Uterus (tissue), 4 donors: ENCODE measurements around the gene WDR35. TPM values are rescaled to one million over a fixed set of nuclear protein-coding genes. Genes with fewer than 3 reads are reported as not detected.

Experiments used
- DNase-seq, 2 donors: peaks; one replicate each; pipeline ENCODE4 v3.0.0-alpha.2; 2019 to 2020
- H3K27ac ChIP-seq, 2 donors: fragments of 200-600 bp; sonication (generic); 1 replicate in 1 of 2; 2 replicates in 1 of 2; pipeline ENCODE4 v1.5.1; 2016 to 2018
- H3K27me3 ChIP-seq, 2 donors: fragments of 200-600 bp; sonication (generic); one replicate each; pipeline ENCODE4 v1.5.1; 2018 to 2019; ENCODE audit warnings: control low read depth in 1 of 2
- H3K36me3 ChIP-seq, 2 donors: fragments of 200-600 bp; sonication (generic); one replicate each; pipeline ENCODE4 v1.5.1; 2019; ENCODE audit warnings: control low read depth in 1 of 2
- H3K4me1 ChIP-seq, 2 donors: fragments of 200-600 bp; sonication (generic); one replicate each; pipeline ENCODE4 v1.5.1; 2018 to 2019; ENCODE audit warnings: control low read depth in 1 of 2
- H3K4me3 ChIP-seq, 2 donors: fragments of 200-600 bp; sonication (generic); 1 replicate in 1 of 2; 2 replicates in 1 of 2; pipeline ENCODE4 v1.5.1; 2018 to 2019; ENCODE audit warnings: mild to moderate bottlenecking in 1 of 2
- H3K9me3 ChIP-seq, 2 donors: fragments of 200-600 bp; sonication (generic); one replicate each; pipeline ENCODE4 v1.5.1; 2019; ENCODE audit warnings: control low read depth in 1 of 2
- POLR2A ChIP-seq, 2 donors: fragments of 450-650 bp; IDR thresholded peaks; one replicate each; pipeline ENCODE4 v1.6.1; 2016; ENCODE audit warnings: antibody characterized with exemption in 2 of 2, mild to moderate bottlenecking in 1 of 2, moderate library complexity in 1 of 2
- intact Hi-C: fragments of 100-400 bp; cut with DNase I; formaldehyde crosslinking; loops from one replicate; pipeline ENCODE4 v1.15.1; 2023; ENCODE audit warnings: low total_unique reads
- total RNA-seq, 4 donors: library from RNA; depleted of rRNA in 3 of 4; stranded (reverse); fragments of >200 nt in 3 of 4; gene quantifications; one replicate each; pipeline versions ENCODE4 v1.1.0 to v1.2.4, GENCODE V29; 2014 to 2023
- TF ChIP-seq, protein P1 (sequence below), 4 experiments: fragments of 200-600 bp in 2 of 4; fragments of 450-650 bp in 2 of 4; sonication (generic) in 2 of 4; IDR thresholded peaks; one replicate each; pipeline ENCODE4 v1.5.1; 2016 to 2019; ENCODE audit warnings: antibody characterized with exemption in 4 of 4, mild to moderate bottlenecking in 2 of 4, moderate library complexity in 1 of 4
- donor health status: DM: yes; HTN: yes; CAD: no.

The WDR35 gene
- total RNA-seq, 4 donors from 2014 or later = 7.1 to 45.0 (median 20.7) TPM

- Histone ChIP-seq H3K9me3 (peaks cover 0 to 5% of the 10 kb centered on the region in 2 donors), H3K27me3 (no peaks in the 10 kb centered on the region), H3K4me1 (no peaks in the 10 kb centered on the region), H3K36me3 (no peaks in the 10 kb centered on the region), H3K27ac (no peak overlapping the region), H3K4me3 (no peak overlapping the region)
- TF ChIP-seq, protein P1, sequence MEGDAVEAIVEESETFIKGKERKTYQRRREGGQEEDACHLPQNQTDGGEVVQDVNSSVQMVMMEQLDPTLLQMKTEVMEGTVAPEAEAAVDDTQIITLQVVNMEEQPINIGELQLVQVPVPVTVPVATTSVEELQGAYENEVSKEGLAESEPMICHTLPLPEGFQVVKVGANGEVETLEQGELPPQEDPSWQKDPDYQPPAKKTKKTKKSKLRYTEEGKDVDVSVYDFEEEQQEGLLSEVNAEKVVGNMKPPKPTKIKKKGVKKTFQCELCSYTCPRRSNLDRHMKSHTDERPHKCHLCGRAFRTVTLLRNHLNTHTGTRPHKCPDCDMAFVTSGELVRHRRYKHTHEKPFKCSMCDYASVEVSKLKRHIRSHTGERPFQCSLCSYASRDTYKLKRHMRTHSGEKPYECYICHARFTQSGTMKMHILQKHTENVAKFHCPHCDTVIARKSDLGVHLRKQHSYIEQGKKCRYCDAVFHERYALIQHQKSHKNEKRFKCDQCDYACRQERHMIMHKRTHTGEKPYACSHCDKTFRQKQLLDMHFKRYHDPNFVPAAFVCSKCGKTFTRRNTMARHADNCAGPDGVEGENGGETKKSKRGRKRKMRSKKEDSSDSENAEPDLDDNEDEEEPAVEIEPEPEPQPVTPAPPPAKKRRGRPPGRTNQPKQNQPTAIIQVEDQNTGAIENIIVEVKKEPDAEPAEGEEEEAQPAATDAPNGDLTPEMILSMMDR (IDR thresholded peaks at IDR 0.05) = no peak
- no peak for TF ChIP-seq POLR2A (IDR thresholded peaks at IDR 0.05)
- DNase-seq = no peak
- intact Hi-C loops = no loop called here
Observed at GRCh38 chr2:20033322-20033721, 43.4 kb upstream of the WDR35 start.

GRCh38 chr2:20030224-20030623 lies 40.3 kb upstream of the WDR35 start:
- H3K27ac ChIP-seq = no peak overlapping the region
- TF ChIP-seq, protein P1 (IDR thresholded peaks at IDR 0.05) = no peak
- TF ChIP-seq POLR2A (IDR thresholded peaks at IDR 0.05) = no peak
- no peaks in the 10 kb centered on the region for H3K36me3 ChIP-seq
- no peaks in the 10 kb centered on the region for H3K27me3 ChIP-seq
- H3K4me1 ChIP-seq = no peaks in the 10 kb centered on the region
- intact Hi-C loops = no loop called here
- H3K4me3 ChIP-seq = no peak overlapping the region
- DNase-seq = no peak
- peaks cover 0 to 9% of the 10 kb centered on the region in 2 donors for H3K9me3 ChIP-seq

GRCh38 chr2:20027705-20028434 lies 38.0 kb upstream of the WDR35 start:
- no peaks in the 10 kb centered on the region for H3K4me1 ChIP-seq
- H3K36me3 ChIP-seq = no peaks in the 10 kb centered on the region
- DNase-seq = no peak

GRCh38 chr2:20027260-20027677 lies 37.4 kb upstream of the WDR35 start:
- H3K9me3 ChIP-seq = peaks cover 0 to 9% of the 10 kb centered on the region in 2 donors

More at GRCh38 chr2:20027705-20028434, 38.0 kb upstream of the WDR35 start:
- H3K27me3 ChIP-seq = no peaks in the 10 kb centered on the region
- H3K27ac ChIP-seq = peak overlapping the region in 1 of 2 donors; percentile 62
- intact Hi-C loops = no loop called here
- no peak overlapping the region for H3K4me3 ChIP-seq
- TF ChIP-seq, protein P1 (IDR thresholded peaks at IDR 0.05) = no peak
- H3K9me3 ChIP-seq = peaks cover 0 to 9% of the 10 kb centered on the region in 2 donors

More at GRCh38 chr2:20027260-20027677, 37.4 kb upstream of the WDR35 start:
- TF ChIP-seq POLR2A (IDR thresholded peaks at IDR 0.05) = no peak
- TF ChIP-seq, protein P1 (IDR thresholded peaks at IDR 0.05) = no peak
- no peaks in the 10 kb centered on the region for H3K36me3 ChIP-seq
- no peaks in the 10 kb centered on the region for H3K4me1 ChIP-seq
- H3K27me3 ChIP-seq = no peaks in the 10 kb centered on the region
- DNase-seq = no peak
- no peak overlapping the region for H3K4me3 ChIP-seq
- H3K27ac ChIP-seq = peak overlapping the region in 1 of 2 donors; percentile 62
- intact Hi-C loops = no loop called here
